Ammon's horn (tissue), 1 donor: ENCODE measurements around the gene ARMC6.
A peak's percentile ranks its signal among the peaks of the same experiment; 100 is the strongest.

Source experiments
- DNase-seq: peaks from one replicate; pipeline ENCODE4 v3.0.0-alpha.2; 2016; ENCODE audit warnings: low spot score

The ARMC6 gene

GRCh38 chr19:19054315-19054938 lies 21.0 kb downstream of the ARMC6 start:
- no peak for DNase-seq

- DNase-seq = no peak
Observed at GRCh38 chr19:19054939-19055440, 21.6 kb downstream of the ARMC6 start.

DNA sequence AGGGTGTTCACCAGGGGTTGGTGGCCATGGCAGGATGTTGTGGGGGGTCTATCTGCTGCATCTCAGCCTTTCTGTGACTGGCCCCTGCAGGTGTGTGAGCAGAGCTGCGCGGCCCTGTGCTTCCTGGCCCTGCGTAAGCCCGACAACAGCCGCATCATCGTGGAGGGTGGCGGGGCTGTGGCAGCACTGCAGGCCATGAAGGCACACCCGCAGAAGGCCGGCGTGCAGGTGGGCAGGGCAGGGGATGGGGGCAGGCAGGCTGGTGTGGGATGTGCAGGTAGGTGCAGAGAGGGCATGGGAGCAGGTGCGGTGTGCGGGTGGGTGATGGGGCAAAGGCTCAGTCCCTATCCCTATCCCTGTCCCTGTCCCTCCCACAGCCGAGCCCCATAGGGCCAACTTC lies 22.3 kb downstream of the ARMC6 start:
- DNase-seq = no peak

GRCh38 chr19:19056636-19057275 lies 23.4 kb downstream of the ARMC6 start:
- no peak for DNase-seq

- DNase-seq = no peak
Observed at GRCh38 chr19:19057317-19057716, 23.9 kb downstream of the ARMC6 start.

GRCh38 chr19:19057720-19058119 lies 24.3 kb downstream of the ARMC6 start:
- DNase-seq = no peak

- no peak for DNase-seq
Observed at GRCh38 chr19:19059018-19059836, 25.8 kb downstream of the ARMC6 start.

DNA sequence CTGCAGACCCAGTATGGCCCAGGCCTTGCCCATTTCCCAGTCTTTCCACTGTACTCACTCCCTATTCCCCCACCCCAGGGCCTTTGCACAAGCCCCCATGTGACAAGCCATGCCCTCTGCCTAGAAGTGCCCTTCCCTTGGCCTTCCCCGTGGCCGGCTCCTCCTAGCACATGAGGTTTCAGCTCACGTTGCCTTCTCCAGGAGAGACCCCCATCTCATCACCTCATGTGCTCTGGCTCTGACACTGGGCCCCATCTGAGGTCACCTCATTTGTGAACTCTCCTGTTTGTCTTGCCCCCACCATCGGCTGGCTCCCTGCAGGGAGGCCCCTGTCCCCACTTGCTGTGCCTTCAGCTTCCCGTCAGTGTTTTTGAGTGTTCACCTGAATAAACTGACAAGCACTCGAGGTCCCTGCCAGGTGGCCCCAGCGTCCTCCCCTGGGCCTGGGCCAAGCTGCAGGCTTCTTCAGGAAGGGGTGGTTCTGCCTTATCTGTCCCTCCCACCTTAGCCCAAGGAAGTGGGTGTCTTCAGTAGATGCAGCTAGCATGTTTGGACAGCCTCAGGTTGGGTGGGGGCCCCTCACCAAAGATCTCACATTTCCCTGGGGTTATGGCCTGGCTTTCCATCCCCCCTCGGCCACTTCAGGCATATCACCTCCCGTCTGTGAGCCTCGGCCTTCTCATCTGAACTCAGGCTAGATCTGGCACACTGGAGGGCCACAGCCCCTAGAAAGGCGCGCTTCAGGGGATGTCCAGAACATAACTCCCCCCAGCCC lies 26.6 kb downstream of the ARMC6 start:
- DNase-seq = no peak

DNA sequence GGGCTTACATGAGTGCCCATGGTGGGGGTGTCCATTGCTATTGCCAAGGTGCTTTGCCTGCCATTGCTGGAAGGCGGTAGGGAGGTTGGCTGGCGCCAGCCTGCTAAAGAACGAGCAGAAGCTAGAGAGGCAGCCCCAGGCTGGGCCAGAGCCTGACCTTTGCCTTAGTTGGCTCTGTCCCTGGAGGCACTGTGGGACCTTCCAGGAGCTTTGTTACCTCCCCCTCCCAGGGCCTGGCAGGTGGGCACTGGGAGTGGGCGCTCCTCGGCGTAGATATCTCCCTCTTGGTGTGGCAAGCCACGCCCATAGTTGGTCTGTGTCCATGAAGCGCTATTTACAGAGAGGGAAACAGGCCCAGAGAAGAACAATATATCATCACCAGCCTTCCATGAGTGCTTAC lies 28.1 kb downstream of the ARMC6 start:
- DNase-seq = peak; percentile 33

GRCh38 chr19:19062454-19063182 lies 29.2 kb downstream of the ARMC6 start:
- peak; percentile 37 for DNase-seq

- DNase-seq = peak; percentile 100
Observed at GRCh38 chr19:19063183-19064097, 30.0 kb downstream of the ARMC6 start, which contains the start of gene SLC25A42. Gene SLC25A42, plus strand, starts transcription at chr19:19063994. Its CDS starts 32,131 bp downstream, at chr19:19096125.

DNA sequence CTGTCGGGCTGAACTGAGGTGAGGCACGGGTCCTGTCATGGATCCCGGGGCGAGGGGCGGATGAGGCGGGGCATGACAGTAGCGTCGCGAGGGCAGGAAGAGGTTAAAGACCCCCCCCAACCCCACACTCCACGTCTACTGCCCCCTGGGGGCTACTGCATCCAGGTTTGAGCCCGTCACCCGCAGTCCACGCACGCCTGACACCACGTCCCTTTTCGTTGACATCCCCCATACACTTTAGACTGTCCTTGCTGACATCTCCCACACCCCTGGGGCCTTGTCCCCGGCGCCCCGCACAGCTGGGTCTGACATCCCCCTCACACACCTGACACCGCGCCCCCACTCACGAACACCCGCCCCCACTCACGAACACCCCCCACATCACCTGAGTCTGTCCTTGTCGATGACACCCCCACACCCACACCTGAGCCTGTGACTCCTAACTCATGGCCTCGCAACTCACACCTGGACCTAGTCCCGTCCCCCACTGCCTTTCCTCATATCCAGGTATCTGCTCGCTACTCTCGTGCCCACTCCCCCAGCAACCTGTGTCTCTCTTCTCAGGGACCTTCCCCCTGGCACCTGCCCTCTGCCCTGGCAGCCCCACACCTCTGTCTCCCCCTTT lies 30.8 kb downstream of the ARMC6 start:
- DNase-seq = no peak

GRCh38 chr19:19064811-19065745 lies 31.7 kb downstream of the ARMC6 start:
- DNase-seq = no peak

DNA sequence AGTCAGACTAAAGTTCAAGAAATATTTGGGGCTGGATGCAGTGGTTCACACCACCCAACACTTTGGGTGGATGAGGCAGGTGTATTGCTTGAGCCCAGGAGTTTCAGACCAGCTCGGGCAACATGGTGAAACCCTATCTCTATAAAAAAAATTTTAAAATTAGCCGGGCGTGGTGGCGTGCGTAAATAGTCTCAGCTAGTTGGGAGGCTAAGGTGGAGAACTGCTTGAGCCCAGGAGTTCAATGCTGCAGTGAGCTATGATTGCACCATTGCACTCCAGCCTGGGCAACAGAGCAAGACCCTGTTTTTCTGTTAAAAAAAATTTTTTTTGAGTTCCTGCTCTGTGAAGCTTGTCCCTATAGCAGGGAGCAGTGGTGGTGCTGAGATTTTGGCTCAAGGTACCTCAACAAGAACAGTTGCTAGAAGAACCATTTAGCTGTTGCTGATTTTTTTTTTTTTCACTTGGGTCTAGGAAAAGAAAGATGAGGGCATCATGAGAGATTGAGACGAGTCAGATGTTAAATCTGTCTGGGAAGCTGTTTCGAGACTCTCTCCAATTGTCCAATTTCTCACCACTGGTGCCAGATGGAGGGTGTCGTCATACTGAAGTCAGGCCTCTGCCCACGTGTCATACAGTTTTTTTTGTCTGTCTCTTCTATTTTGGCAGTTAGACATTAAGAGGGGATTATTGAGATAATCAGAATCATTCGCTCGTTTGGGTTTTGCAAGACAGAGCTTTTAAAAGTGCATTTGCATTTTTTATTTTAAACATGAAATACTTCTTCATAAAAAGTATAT lies 34.1 kb downstream of the ARMC6 start:
- peak; percentile 47 for DNase-seq

GRCh38 chr19:19068659-19069654 lies 35.6 kb downstream of the ARMC6 start:
- peak; percentile 39 for DNase-seq

DNA sequence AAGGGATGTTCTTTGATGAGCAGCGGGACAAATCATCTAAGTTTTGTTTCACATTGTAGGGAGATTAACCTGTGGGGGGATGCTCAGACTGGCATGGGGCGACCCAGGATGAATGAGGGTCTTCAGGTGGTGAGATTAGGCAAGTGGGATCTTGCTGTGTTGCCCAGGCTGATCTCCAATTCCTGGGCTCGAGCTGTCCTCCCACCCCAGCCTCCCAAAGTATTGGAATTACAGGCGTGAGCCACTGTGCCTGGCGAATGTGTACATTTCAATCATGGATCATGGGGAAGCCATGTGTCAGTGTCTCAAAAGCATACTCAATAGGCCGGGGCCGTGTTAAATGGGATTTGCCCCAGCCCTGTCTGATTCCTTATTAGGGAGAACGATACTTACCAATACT lies 38.5 kb downstream of the ARMC6 start:
- no peak for DNase-seq
